Adrenal gland (tissue), 5 donors: ENCODE measurements around the gene SSH2.

Experiments used
- POLR2A ChIP-seq, 2 donors: fragments of 450-650 bp; IDR thresholded peaks; one replicate each; pipeline ENCODE4 v1.6.1; 2017; ENCODE audit warnings: antibody characterized with exemption in 2 of 2, mild to moderate bottlenecking in 2 of 2, moderate library complexity in 1 of 2
- TF ChIP-seq, protein P1 (sequence below), 6 experiments: fragments of 450-650 bp in 4 of 6; fragments of 200-600 bp in 2 of 6; sonication (generic) in 1 of 6; IDR thresholded peaks; 1 replicate in 5 of 6; 2 replicates in 1 of 6; pipeline versions ENCODE4 v1.5.1 to v1.8.0; 2016 to 2021; ENCODE audit warnings: antibody characterized with exemption in 6 of 6, mild to moderate bottlenecking in 2 of 6, moderate library complexity in 1 of 6
- donor health status: DM: no; HTN: no; CAD: no.

DNA sequence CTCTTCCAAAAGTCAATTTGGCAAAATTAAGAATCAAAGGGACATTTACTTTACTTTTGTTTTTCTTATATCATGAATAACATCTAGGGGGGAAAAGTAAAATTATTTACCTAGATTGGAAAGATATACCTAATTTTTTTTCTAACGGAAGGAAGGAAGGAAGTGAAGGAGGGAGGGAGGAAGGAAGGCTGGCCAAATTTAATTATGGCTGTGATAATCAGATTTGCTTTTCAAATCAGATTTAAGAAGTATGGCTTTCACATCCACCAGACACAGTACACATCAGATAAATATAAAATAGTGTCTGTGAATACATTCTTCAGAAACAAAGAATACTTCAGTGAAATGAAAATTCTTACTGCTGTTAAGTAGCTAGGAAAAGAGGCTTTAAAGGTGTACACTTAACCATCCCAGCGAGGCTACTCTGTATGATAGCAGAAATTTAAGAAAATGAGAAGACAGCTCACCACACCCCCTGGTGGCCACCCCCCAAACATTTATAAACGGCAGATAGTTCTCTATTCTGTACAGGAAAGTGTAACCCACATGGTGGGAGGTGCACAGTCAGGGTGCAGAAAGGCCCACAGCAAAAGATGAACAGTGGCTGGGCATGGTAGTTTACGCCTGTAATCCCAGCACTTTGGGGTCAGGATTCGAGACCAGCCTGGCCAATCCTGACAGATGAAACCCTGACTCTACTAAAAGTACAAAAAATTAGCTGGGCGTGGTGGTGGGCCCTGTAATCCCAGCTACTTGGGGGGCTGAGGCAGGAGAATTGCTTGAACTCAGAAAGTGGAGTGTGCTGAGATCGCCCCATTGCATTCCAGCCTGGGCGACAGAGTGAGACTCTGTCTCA, 150.8 kb downstream of the SSH2 start:
- TF ChIP-seq POLR2A (IDR thresholded peaks at IDR 0.05): no peak
- TF ChIP-seq, protein P1, sequence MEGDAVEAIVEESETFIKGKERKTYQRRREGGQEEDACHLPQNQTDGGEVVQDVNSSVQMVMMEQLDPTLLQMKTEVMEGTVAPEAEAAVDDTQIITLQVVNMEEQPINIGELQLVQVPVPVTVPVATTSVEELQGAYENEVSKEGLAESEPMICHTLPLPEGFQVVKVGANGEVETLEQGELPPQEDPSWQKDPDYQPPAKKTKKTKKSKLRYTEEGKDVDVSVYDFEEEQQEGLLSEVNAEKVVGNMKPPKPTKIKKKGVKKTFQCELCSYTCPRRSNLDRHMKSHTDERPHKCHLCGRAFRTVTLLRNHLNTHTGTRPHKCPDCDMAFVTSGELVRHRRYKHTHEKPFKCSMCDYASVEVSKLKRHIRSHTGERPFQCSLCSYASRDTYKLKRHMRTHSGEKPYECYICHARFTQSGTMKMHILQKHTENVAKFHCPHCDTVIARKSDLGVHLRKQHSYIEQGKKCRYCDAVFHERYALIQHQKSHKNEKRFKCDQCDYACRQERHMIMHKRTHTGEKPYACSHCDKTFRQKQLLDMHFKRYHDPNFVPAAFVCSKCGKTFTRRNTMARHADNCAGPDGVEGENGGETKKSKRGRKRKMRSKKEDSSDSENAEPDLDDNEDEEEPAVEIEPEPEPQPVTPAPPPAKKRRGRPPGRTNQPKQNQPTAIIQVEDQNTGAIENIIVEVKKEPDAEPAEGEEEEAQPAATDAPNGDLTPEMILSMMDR (IDR thresholded peaks at IDR 0.05): peak; percentile 77 to 86 (median 80)
